Stimulated activated CD4-positive, alpha-beta T cell treated with anti-CD3 and anti-CD28 coated beads, Interleukin-12 subunit alpha, Interleukin-12 subunit beta, amount 100 ng/mL, for 4 hours (primary cell): ENCODE measurements around the gene NFATC1.
"Not testable (repeated sequence)": the region's sequence is repeated elsewhere in the genome, so short reads cannot be mapped to it uniquely, and the experiment has no call there.

ENCODE experiments used
- DNase-seq: peaks from one replicate; pipeline ENCODE4 v3.0.0-alpha.2; 2020

The NFATC1 gene

DNA sequence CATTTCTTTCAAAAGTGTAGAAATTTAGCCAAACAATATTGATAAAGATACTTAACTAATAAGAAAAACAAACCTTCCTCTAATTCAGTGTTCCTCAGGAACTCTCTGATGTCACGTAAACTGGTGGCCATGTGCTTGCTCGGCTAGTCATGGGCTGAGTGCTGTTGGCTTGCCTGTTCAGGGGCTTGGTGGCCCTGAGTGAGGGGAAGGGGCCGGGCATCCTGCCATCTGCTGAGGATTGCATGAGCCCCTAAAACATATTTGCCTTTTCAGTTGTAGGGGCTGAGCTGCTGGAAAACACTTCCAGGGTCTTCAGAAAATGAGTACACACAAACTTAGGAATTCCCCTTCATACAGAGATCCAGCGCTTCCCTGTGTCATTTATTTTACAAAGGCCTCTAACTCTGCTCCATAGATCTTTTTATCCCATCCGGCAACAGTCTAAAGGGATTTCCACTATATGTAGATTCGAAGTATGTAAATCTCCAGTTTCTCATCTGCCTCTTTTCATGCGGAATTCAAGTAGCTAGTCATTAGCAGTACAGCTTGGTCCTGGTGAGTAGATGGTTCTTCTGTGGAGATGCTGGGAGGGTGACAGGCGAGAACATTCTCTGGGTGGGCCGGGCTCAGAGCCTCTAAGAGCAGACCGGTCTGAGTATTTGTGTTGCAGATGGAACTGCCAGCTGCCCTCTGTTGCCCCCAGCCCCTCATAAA, 20.1 kb upstream of the NFATC1 start:
- DNase-seq: no peak

DNA sequence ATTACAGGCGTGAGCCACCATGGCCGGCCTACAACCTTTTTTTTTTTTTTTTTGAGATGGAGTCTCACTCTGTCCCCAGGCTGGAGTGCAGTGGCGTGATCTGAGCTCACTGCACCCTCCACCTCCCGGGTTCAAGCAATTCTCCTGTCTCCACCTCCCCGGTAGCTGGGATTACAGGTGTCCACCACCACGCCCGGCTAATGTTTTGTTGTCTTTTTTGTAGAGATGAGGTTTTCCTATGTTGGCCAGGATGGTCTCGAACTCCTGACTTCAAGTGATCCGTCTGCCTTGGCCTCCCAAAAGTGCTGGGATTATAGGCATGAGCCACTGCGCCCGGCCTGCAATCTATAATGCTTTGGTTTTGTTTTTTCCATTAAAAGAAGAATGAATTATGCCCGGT, 19.1 kb upstream of the NFATC1 start:
- not testable (repeated sequence) for DNase-seq

- no peak for DNase-seq
Observed at GRCh38 chr18:79377187-79377891, 18.4 kb upstream of the NFATC1 start.

- peak; percentile 80 for DNase-seq
Observed at GRCh38 chr18:79378536-79379250, 17.0 kb upstream of the NFATC1 start.

GRCh38 chr18:79379251-79379905, 16.4 kb upstream of the NFATC1 start:
- no peak for DNase-seq

DNA sequence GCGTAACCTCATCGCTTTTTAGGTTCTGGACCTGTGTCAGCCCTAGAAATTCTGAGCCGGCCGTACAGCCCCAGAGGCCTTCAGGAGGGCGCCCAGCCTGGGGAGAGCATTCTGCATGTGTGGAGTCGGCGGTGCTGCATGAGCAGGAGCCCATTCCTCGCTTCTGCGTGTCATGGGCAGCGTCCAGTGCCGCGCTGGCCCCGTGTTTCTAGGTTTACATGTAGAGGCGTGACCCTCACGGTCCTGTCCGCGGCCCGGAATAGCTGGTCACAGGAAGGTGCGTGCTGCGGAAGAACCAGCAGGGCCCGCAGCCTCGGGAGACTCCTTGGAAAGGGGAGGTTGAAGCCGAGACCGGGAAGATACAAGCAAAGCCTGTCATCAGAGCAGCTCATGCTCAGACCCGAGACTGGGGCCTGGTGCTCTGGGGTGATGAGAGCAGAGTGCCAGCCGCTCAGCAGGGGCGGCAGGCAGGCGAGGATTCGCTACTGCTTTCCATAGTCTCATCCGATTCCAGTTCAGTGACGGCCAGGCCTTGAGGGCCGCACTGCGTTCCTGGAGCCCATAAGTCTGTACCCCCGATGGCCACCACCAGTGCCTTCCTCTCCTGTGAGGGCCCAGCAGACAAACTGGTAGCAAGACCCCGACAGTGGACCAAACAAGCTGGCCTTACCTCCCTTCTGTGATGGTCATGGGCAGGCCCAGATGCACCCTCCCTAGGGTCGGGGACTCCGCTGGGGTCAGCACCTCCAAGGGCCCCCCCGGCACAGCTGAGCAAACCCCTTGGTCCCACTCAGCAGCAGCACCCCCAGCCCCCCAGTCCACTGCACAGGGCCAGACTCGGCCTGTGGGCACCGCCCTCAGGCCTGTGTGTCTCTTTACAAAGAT, 15.6 kb upstream of the NFATC1 start:
- no peak for DNase-seq

DNA sequence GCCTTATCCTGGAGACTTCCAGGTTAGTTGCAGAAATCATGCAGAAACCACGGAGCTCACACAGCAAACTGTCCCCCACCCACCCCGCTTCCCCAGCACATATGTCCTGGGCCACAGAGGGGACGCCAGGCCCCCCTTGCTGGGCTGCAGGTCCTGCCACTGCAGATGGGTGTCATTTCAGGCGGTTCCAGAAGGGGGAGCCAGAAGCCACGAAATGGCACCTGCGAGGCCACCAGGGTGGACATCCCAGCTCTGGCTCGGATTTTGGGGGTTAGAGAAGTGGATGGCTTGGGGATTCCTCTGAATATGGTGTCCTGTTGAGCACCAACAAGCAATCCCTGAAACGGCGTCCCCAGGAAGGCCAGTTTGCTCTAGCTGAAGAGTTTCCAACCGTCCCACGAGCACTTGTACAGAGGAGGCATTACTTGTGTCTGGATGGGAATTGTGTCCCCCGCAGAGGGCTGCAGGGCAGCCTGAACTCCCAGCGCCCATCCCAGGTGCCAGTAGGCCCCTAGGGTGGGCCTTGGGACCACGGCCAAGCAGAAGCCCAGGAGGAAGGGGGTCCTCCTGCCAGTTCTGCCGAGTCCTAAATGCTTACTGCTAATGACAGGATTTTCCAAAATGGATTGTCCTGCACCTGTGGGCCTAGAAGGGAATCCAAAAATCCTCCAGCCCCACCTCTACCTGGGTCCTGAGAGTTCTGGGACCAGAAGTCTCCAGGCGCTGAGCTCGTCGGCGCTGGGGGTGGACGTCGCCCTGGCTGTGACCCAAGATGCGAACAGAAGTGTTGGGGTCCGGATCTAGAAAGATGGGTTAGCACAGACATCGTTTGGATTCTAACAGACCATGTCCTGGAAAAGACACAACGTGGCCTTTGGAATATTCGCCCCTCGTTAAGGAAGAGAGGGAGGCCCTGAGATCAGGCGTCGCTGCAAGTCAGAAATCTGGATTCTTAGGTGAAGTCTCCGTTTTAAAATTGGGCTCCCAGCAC, 14.6 kb upstream of the NFATC1 start:
- DNase-seq: peak; percentile 79

DNA sequence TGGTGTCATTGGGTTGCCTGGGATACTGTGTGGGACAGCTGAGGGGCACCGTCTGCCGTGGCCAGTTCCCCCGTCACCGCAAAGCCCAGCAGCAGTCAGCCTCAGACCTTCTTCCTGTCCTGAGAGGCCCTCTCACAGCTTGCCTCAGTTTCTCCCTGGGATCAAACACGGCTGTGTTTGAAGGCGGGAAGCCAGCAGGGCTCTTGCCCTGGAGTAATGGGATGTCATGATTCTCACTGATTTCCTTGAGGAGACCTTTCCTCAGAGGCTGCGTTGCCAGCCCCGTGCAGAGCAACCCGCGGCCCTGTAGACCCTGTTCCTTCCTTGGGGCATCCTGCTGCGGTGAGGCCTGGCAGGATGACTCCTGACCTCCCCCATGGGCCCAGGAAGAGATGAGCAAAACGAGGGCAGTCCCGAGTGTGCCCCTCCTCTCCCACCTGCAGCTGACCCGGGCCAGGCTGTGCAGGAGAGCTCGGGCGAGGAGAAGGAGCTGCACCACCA, 13.9 kb upstream of the NFATC1 start:
- DNase-seq: no peak

DNA sequence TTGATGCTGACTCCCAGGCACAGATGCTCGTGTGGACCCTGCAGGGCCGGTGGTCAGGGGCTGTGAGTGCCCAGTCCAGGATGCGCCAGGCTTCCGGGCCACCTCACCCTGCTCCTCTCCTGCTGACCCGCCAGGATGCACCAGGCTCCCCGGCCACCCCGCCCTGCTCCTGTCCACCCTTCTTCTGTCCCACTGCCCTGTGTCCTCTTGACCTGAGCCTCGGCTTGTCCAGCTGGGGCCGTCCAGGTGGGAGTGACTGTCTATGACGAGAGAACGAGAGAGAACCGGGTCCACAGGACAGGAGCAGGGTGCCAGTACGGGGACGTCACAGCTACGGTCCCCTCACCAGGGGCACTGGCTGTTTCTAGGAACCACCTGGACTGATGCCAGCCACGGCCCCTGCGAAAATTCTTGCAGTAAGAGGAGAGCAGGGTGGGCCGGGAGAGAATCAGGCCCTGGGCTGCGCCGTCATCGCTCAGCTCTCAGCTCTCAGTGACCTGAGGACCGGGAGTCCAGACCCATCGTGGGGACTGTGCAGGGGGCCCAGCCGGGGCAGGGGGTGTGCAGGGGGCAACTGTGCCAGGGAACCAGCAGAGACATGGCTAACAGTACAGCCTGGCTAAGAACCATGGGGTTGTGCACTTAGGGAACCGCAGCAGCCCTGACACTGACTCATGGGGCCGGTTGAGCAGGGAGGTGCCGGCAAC, 12.9 kb upstream of the NFATC1 start:
- no peak for DNase-seq

DNA sequence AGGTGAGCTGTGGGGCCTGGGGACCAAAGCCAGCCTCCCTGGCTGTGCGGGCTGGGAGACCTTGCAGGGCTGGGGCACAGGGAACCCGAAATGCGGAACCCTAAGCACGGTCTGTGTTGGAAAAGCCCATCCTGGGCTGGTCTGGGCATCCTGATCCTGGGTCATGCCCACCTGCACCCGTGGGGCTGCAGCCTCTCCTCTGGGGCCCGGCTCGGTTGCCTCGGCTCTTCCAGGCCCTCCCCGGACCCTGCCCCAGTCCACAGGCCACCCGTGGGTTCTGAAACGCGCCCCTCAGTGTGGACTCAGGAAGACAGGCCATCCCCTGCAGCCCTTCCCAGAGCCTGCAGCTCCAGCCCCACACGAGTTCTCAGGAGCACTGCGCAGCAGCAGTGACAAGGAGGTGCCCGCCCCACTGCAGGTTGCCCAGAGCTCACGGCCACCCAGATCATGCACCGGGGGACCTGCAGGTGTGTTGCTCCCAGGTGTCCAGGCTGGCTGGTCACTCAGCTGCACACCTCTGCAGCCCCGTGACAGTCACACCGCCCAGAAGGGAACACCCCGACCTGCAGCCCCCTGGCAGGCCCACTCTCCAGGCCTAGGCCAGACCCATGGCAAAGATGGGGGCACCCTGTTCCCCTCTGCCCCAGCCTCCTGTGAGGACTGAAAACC, 12.2 kb upstream of the NFATC1 start:
- no peak for DNase-seq

DNA sequence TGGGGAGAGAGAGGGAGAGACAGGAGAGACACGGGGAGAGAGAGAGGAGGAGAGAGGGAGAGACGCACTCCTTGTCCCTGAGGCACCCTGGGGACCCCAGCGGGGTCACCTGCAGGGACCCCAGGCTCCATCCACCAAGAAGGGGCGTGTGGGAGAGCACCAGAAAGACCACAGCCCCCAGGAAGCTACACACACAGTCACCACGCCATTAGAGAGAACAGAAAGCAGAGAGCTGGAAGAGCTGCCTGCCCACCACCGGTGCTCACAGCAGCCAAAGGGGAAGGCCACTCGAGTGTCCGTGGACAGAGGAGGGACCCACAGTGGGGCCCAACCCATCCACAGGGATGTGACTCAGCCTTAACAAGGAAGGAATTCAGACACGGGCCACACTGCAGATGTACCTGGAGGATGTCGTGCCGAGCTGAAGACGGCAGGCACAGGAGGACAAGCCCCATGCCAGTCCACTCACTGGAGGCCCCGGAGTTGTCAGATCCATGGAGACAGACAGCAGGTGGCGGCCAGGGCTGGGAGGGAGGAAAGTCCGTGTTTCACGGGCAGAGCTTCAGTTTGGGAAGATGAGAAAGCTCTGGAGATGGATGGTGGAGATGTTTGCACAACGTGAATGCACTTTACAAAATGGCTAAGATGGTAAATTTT, 11.5 kb upstream of the NFATC1 start:
- no peak for DNase-seq

DNA sequence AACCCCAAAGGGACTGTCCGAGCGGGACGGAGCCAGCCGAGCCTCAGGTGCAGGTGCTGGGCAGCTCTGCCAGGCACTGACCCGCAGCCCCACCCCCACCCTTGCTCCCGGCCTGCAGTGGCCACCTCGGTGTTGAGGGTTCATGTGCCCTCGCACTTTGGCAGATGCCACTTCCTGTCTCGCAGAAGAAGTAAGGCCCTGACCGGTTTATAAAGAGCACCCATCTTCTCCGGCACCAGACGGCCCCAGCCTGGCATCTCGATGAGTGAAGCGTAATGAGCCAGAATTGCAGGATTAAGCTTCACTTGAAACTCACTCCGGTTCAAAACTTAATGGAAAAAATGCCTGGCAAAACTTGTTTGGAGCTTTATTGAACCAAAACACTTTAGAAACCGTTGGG, 10.9 kb upstream of the NFATC1 start:
- DNase-seq: no peak

- DNase-seq: no peak
Observed at GRCh38 chr18:79385326-79385707, 10.4 kb upstream of the NFATC1 start.

GRCh38 chr18:79385708-79386341, 9.9 kb upstream of the NFATC1 start:
- DNase-seq: no peak

DNA sequence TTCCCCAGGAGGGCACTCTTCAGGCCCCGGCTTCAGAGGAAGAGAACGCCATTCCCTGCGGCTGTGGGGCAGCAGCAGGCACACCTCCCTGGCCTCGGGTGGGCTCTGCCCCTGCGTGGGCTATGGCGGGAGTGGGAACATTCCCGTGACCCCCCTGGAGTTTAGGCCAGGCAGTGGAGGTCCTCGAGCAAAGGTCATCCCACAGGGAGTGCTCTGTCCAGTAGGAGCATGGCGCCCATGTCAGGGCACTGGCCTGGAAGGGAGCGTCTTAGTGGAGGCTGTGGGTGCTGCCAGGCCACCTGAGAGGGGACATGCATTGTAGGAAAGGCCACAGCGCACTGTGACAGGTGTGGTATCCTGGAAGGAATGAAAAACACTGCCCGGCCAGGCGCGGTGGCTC, 9.2 kb upstream of the NFATC1 start:
- no peak for DNase-seq

DNA sequence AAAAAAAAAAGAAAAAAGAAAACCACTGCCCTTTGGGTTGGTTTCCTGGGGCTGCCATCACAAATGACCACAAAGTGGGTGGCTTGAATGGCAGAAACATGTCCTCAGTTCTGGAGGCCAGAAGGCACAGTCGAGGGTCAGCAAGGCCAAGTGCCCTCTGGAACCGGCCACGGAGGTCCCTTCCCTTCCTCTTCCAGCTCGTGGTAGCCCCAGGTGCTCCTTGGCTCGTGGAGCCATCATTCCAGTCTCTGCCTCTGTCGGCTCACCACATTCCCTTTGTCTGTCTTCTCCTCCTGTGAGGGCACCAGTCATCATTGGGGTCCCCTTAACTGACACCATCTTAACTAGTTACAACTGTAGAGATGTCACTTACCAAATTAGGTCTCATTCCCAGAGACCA, 8.5 kb upstream of the NFATC1 start:
- no peak for DNase-seq

DNA sequence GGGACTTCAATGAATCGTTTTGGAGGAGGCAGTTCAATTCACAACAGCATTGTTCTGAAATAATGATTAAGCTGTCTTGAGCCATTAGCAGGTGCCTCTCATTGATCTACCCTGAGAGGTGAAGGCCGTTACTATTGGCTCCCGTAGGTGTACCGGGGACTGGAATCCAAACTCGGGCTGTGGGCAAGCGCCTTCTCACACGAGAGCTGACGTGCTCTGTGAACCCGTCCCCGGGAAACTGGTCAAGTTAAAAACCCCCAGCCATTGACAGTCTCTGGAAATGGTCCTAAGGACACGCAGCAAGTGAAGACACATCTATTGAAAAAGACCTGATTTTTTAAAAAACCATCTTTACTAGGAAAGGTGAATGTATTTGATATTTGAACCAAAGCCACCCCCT, 8.1 kb upstream of the NFATC1 start:
- no peak for DNase-seq

DNA sequence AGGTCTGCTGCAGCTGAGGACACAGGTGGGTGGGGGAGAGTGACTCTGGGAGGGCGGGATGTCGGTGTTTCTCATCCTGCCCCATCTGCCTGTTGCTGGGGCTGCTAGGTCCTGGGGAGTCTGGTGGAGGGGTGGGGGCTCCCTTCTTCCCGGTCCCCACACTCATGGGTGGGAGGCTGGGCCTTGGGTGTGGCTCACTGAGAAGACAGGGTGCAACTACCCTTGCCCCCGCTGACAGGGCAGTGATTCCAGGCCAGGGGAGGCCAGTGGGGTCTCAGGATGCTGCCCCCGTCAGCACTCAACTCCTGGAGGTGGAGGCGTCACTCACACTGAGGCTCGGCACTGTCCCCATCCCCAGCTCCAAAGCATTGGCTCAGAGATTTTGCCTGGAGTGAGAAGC, 7.7 kb upstream of the NFATC1 start:
- no peak for DNase-seq

GRCh38 chr18:79389689-79390088, 6.0 kb upstream of the NFATC1 start:
- DNase-seq: no peak
